ENCODE results near the gene MAP3K21. TPM values are rescaled to one million over a fixed set of nuclear protein-coding genes. Genes with fewer than 3 reads are reported as not detected.

MAP3K21 gene
- total RNA-seq, 4 donors from 2014 or later: 0.07 to 0.31 TPM; not detected in 2

GRCh38 chr1:233357595-233358397 is 30.3 kb downstream of the MAP3K21 start:
- TF ChIP-seq POLR2A (IDR thresholded peaks at IDR 0.05) (no peak), CTCF (IDR thresholded peaks at IDR 0.05 in 4 of 5, conservative IDR thresholded peaks at IDR 0.05 in 1 of 5) (no peak)
- ATAC-seq (no peak), DNase-seq (no peak)
- intact Hi-C loops (cut with DNase I; ENCODE audit: low total_unique reads) (no loop called here), in situ Hi-C loops (cut with MboI; ENCODE audit: low sequenced_read_pairs in 4 of 4) (no loop called here)
- Histone ChIP-seq H3K4me3 (no peak overlapping the region), H3K36me3 (no peaks in the 10 kb centered on the region), H3K4me1 (no peaks in the 10 kb centered on the region), H3K9me3 (no peaks in the 10 kb centered on the region), H3K27me3 (peaks cover 0 to 4% (median 0%) of the 10 kb centered on the region in 3 donors), H3K27ac (no peak overlapping the region)

- Histone ChIP-seq H3K4me3 (no peak overlapping the region), H3K9me3 (no peaks in the 10 kb centered on the region), H3K36me3 (no peaks in the 10 kb centered on the region), H3K4me1 (no peaks in the 10 kb centered on the region), H3K27me3 (peaks cover 0 to 6% (median 0%) of the 10 kb centered on the region in 3 donors), H3K27ac (no peak overlapping the region)
- TF ChIP-seq CTCF (IDR thresholded peaks at IDR 0.05 in 4 of 5, conservative IDR thresholded peaks at IDR 0.05 in 1 of 5): no peak
- no peak for TF ChIP-seq POLR2A (IDR thresholded peaks at IDR 0.05)
- intact Hi-C loops (cut with DNase I; ENCODE audit: low total_unique reads) (no loop called here), in situ Hi-C loops (cut with MboI; ENCODE audit: low sequenced_read_pairs in 4 of 4) (no loop called here)
- ATAC-seq: no peak
- no peak for DNase-seq
These were observed 31.9 kb downstream of the MAP3K21 start for GRCh38 chr1:233359431-233359830.

- Histone ChIP-seq H3K9me3 (no peaks in the 10 kb centered on the region), H3K4me3 (no peak overlapping the region), H3K27me3 (peaks cover 0 to 6% (median 0%) of the 10 kb centered on the region in 3 donors), H3K4me1 (no peaks in the 10 kb centered on the region), H3K27ac (no peak overlapping the region), H3K36me3 (no peaks in the 10 kb centered on the region)
- in situ Hi-C loops (cut with MboI; ENCODE audit: low sequenced_read_pairs in 4 of 4) (no loop called here), intact Hi-C loops (cut with DNase I; ENCODE audit: low total_unique reads) (no loop called here)
- no peak for ATAC-seq
- no peak for TF ChIP-seq POLR2A (IDR thresholded peaks at IDR 0.05)
- TF ChIP-seq CTCF (IDR thresholded peaks at IDR 0.05 in 4 of 5, conservative IDR thresholded peaks at IDR 0.05 in 1 of 5): no peak
- DNase-seq: no peak
These were observed 32.4 kb downstream of the MAP3K21 start for GRCh38 chr1:233359905-233360304.

GRCh38 chr1:233360525-233361102 is 33.1 kb downstream of the MAP3K21 start:
- H3K9me3 ChIP-seq: no peaks in the 10 kb centered on the region
- H3K4me1 ChIP-seq: no peaks in the 10 kb centered on the region
- in situ Hi-C loops (cut with MboI; ENCODE audit: low sequenced_read_pairs in 4 of 4): no loop called here

More at GRCh38 chr1:233360525-233361102, 33.1 kb downstream of the MAP3K21 start:
- intact Hi-C loops (cut with DNase I; ENCODE audit: low total_unique reads): no loop called here
- no peaks in the 10 kb centered on the region for H3K36me3 ChIP-seq
- peaks cover 0 to 6% (median 0%) of the 10 kb centered on the region in 3 donors for H3K27me3 ChIP-seq
- no peak for DNase-seq
- TF ChIP-seq CTCF (IDR thresholded peaks at IDR 0.05 in 4 of 5, conservative IDR thresholded peaks at IDR 0.05 in 1 of 5): no peak
- TF ChIP-seq POLR2A (IDR thresholded peaks at IDR 0.05): no peak
- H3K27ac ChIP-seq: no peak overlapping the region
- ATAC-seq: no peak
- no peak overlapping the region for H3K4me3 ChIP-seq

Measured in gastrocnemius medialis (tissue), 4 donors.